Activated CD4-positive, alpha-beta T cell treated with anti-CD3 and anti-CD28 coated beads, Interleukin-2, amount 50 U/mL, for 16 hours (primary cell): ENCODE measurements around the gene CENPO.

ENCODE experiments used
- DNase-seq: peaks from one replicate; pipeline ENCODE4 v3.0.0-alpha.2; 2020

Gene CENPO, protein sequence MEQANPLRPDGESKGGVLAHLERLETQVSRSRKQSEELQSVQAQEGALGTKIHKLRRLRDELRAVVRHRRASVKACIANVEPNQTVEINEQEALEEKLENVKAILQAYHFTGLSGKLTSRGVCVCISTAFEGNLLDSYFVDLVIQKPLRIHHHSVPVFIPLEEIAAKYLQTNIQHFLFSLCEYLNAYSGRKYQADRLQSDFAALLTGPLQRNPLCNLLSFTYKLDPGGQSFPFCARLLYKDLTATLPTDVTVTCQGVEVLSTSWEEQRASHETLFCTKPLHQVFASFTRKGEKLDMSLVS

DNA sequence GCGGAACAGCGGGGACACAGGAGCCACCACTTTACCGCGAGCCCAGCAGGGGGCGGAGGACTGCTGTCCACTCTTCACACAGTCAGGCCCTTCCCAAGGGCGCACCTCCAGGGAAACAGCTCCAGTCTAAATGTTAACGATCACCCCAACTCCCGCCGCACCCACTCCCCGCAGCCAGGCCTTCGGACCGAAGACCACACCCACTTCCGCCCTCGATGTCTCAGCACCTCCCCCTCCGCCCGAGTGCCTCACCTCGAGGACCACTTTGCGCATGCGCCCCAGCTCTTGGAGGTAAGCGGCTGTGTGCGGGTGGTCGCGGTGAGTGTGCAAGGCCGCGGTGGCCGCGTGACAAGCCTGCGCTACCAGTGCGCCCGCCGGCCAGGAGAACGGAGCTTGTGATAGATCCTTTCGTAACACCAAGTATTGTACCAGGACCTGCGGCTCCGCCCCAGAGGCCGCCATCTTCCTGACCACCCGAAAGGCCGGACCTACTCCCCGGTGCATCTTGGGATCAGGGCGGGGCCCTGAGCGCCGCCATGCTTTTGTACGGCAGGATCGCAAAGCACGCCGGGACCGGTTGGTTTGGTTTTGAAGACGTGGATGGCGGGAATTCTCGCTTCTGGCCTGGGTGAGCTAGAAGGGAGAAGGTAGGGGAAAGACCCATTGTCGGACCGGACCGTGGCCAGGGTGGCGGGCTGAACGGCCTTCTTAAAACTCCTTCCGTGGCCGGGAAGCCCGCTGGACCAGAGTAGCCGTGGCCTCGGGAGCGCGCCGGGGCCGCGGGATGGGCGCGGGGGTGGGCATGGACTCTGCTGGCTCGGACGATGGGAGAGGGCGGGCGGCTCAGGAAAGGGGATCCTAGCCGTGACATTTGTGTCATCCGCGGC is at the start of gene CENPO, which contains the start of gene PTRHD1:
TSS of gene CENPO (plus strand) at position 552 of the 887 bp plus-strand sequence. CDS start 495 bp downstream, outside the sequence.
TSS of gene PTRHD1 (minus strand) at position 518 of the 887 bp plus-strand sequence. CDS start at position 504, 14 bp downstream.
- DNase-seq: peak; percentile 96

DNA sequence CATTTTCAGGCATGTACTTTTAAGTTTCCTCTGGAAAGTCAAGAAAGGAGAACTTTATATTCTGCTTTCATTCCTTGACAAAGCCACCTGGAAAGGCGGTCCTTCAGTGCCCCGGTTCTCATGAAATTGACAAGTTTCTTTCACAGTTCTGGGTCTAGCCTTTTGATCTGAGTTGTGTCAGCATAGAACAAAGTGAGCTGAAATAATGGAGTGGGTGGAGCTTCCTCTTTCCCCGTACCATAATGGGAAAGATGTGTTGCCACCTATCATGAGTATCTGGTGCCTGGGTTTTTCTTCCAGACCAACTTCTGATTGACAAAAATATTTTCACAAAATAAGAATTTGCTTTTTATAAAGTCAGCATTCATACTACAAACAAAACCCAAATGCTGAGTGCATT is 49.3 kb upstream of the CENPO start:
- no peak for DNase-seq

DNA sequence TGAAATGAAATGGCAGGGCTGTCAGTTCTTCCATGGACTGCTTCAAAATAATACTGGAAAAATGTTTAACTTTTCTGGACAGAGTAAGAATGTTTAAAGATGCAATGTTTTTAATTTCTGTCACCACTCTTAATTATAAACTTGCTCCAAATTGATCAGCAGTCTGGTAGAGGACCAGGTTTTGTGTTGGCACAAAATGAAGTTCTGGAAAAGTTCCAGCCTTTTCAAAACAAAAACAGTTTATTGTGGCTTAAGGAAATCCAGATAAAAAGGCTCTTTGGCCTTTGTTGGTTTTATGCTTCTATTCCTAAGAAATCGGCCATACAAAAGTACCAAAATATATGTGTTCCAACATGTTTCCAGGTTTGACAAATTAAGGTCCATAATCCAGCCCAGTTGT is 48.9 kb upstream of the CENPO start:
- no peak for DNase-seq

DNA sequence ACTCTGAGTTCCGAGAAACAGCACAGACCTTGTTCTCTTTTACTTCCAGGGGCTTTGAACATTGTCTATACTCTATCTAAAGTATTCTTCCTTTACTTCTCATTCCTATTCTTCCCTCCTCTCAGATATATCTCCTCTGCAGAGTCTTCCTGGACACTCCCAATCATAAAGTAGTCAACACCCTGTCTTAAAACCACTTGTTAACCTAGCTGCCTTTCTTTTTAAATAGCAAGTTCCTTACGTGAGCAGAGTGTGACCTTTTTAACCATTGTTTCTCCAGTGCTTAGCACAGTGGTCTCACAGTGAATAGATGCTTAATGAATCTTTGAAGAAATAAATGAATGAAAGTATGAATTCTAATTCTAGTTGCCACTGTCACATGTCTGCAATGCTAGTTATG is 47.4 kb upstream of the CENPO start:
- no peak for DNase-seq

DNA sequence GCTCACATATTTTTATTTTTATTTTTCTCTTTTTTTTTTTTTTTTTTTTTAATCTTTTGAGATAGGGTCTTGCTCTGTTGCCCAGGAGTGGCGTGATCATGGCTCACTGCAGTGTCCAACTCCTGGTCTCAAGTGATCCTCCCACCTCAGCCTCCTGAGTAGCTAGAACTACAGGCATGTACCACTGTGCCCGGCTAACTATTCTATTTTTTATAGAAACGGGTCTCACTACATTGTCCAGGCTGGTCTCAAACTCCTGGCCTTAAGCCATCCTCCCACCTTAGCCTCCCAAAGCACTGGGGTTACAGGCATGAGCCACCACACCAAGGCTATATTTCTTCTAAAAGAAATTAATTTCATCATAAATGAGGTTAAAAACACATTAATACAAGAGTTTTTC is 45.9 kb upstream of the CENPO start:
- DNase-seq: no peak

DNA sequence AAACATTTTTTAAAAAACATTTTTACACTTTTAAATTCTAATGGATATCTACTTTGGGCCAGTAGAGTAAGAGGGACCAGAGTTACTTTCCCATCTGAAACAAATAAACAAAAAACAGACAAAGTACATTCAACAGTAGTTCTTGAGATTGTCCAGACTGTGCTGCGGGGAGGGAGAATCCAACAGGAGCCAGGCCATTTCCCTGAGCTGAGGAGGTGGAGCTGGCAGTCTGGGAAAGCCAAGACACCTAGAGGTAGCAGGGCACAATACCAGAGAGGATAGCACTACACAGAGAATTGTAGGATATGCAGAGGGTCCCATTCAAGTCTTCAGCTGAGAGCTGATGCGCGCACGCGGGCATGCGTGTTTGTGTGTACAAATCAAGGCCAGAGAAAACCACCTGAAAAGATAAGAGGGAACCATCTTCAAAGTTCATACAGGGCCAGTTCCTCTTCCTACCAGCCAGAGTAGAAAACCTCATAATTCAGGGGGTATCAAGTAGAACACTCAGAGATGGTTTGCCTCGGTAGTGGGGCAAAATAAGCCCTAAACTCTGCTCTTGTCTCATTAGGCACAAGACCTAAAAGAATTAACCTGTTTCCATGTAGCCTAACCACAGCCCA is 44.0 kb upstream of the CENPO start:
- no peak for DNase-seq

DNA sequence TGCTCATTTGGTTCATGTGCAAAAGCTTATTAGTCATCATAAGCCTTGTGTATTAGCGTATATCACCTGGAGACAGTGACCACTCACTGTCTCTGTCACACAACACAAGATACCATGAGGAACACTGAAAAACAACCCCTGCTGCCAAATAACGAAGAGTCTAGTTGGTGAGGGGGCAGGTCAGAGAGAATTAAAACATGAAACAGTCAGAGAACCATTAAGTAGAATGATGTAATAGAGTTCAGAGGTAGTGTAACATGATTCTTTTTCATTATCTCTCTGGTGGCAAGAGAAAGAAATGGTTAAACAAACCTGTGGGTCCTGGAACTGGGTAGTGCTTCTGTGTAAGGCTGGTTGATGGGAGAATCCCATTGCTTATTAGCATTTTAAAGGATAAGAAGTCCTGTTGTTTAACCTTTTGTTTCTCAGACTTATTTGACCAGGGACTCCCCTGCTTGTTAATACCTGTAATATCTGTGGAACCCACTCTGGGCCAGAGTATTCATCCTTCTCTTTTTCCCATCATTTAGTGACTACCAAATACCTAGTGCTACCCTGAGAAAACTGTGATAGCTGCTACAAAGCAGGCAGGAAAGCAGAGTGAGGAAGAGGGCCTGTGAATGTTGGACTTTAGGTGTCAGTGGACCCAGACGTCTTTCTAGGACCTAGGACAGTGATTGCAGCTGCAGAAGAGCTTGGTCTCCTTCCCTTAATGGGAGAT is 38.1 kb upstream of the CENPO start:
- peak; percentile 3 for DNase-seq

DNA sequence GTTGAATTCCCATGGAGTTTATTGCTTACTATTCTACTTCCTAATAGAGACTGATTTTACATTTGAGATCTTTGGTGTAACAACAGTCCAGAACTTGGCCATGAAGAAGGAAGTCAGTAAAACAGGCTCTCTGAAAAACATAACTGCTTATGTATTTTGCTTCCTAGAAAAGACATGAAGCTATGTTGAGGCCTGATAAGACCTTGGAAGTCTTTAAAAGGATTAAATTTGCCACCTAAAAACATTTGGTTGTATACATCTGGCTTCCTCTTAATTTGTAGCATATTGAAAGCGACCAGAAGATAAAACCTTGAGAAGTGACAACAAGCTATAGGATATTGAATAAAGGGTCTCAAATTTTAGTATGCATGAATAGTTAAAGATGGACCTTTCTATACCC is 36.4 kb upstream of the CENPO start:
- no peak for DNase-seq

DNA sequence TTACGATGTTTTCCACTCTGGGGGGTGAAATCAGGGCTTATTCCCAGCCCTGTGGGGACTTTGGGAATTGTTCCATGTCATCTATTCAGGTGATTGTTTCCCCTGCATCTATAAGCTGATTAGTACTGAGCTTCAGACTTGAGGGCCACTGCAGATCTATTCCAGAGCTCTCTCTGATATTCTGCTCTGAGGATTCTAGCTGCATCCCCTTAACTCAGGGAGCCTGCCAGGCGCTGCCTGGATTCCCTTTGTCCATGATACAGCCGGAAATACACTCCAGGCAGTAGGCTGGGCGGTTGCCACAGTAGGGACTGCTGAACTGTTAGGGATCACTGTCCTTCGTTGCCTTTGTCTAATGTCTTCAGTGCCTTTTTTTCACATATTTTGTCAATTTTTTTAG is 31.4 kb upstream of the CENPO start:
- DNase-seq: no peak

DNA sequence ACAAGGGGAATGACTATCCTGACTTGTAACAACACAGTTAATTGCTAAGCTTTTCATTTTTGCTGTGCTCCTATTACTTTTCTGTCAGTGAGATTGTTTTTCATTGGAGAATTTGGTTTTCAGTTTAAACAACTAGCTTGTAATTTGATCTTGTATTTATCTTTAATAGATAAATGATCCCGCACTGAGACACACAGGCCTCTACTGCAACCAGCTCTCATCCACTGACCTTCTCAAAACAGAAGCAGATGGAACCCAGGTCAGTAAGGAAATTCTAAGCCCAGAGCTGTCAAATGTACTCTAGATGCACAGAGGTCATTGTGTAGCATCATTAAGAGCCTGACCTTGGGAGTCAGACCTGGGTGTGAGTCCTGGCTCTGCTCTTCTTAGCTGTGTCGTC is 30.7 kb upstream of the CENPO start:
- DNase-seq: no peak

DNA sequence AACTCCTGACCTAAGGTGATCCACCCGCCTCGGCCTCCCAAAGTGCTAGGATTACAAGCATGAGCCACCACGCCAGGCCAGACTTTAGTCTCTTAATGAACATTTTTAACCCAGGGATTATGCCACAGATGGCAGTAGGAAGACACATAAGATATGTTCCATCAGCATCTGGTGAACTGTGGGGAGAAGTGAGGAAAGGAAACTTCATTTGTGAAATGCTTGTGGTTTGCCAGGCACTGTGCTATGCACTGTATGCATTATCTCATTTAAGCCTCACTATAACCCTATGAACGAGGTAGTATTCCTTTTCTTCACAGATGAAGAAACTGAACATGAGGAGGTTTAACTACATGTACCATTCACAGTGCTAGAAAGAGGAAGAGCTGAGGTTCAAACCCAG is 29.4 kb upstream of the CENPO start:
- no peak for DNase-seq

DNA sequence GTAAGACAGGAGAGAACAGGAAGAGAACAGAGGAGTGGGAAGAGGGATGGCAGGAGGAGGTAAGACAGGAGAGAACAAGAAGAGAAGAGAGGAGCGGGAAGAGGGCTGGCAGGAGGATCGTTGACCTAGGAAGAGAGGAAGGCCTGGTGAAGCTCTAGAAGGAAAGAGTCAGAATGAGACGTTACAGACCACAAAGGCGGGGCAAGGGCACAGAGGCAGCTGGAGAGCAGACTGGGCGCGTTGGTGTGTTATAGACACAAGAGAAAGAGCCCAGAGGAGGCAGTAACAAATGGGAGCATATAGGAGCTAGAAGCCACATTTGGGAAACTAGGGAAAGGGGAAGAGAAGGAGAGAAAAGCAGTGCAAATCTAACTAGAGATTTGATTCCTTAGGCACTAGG is 26.6 kb upstream of the CENPO start:
- DNase-seq: peak; percentile 32

DNA sequence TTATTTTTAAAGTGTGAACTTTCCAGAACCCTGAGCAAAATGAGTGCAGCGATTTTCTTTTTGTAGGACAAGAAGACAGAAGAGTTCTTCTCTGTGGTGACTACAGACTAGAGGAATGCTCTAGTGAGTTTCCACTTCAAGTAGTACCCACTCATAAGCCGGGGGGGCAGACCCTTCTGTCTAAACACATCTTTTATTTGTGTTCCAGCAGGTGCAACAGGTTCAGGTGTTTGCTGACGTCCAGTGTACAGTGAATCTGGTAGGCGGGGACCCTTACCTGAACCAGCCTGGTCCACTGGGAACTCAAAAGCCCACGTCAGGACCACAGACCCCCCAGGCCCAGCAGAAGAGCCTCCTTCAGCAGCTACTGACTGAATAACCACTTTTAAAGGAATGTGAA is 25.2 kb upstream of the CENPO start:
- DNase-seq: no peak

DNA sequence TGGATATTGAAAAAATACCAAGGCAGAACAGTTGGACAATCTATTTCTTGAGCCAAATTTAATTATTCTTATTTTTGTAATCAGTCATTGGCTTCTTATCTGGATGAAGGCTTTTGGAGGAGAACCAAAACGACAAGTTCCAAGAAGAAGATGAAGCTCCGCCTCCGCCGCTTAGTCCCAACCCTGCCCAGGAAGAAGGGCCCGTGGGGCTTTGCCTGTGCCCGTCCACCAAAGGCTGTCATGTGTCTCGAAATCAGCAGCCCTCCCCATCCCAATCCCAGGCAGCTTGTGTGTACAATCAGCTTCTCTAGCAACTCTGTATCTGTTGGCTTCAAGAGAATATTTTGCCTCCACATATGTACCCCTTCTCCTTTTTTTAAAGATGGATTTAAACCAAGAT is 24.6 kb upstream of the CENPO start:
- DNase-seq: no peak

DNA sequence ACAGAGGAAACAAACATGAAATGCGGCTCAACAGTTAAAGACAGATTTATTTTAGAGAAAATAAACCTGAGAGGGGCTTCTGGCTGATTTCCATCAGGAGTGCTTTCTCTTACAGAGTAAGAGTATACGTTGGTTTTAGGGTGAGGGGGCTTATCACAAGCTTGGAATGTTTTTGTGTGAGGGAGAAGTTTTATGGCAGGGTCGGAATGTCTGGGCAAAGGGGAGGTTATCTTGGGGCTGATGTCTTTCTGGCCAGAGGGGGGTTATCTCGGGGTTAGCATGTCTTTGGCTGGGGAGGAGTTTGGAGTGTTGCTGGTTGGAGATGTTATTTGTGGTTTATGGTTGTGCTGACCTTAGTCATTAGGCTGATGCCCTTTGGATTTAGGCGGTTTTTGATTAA is 22.2 kb upstream of the CENPO start:
- no peak for DNase-seq

DNA sequence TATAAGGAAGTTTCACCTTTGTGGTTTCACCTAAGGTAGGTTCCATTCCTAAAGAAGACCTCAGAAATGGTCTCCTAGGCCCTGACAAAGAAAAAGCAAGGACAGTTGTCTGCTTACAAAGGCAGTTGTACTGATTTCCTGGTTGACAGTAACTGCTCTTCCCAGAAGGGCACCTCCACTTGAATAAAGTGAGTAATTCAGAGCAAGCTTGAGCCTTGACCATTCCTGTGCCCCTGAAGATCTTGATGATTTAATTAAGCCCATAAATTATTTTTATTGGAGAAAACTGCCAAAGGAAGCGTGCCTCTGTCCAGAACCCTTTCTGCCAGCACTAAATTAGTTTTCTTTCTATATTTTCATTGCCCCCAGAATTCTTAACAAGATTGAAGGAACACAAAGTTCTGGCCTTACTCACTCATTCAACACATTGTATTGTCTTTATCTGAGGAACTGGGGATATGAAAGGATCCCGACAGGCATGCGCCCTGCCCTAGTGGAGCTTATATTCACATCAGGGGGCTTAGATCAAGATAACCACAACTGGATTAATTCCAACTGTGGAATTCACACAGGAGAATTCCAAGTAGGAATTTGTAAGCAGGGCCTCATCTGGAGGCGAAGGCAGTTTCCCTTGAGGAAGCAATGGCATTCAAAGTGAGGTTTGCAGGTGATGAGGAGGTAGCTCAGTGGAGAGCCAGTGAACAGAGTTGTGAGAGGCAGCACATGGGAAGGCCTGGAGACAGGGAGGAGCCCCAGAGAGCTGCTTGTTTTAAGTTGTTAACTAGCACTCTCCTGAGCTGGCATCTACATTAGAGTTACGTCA is 21.2 kb upstream of the CENPO start:
- DNase-seq: no peak

DNA sequence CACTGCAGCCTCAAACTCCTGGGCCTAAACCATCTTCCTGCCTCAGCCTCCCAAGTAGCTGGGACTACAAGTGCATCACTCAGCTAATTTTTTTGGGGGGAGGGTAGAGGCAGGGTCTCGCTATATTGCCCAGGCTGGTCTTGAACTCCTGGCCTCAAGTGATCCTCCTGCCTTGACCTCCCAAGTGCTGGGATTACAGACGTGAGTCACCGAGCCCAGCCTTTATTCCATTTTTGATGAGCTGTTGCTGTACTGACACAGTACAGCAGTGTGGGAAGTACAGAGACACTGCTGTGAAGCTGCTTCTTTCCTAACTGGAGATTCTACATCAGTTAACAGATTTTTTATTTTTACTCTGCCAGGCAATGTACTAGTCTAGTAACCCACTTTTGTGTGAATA is 18.9 kb upstream of the CENPO start:
- no peak for DNase-seq

DNA sequence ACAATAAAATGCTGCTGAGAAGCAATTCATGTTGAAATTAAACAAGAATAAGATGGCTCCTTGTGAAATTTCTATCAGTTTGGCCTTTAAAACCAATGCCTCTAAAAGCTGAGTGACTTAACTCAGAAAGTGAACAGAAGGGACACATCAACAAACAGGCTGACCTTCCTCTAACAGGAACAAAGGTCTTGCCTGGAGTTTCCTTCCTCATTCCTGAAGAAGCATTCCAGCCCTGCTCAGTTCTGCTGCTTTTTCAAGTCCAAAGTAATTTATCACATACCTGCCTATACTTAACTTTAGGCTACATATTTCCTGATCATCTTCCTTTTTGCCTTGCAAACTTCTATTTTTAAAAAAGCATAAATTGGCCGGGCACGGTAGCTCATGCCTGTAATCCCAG is 14.1 kb upstream of the CENPO start:
- no peak for DNase-seq

DNA sequence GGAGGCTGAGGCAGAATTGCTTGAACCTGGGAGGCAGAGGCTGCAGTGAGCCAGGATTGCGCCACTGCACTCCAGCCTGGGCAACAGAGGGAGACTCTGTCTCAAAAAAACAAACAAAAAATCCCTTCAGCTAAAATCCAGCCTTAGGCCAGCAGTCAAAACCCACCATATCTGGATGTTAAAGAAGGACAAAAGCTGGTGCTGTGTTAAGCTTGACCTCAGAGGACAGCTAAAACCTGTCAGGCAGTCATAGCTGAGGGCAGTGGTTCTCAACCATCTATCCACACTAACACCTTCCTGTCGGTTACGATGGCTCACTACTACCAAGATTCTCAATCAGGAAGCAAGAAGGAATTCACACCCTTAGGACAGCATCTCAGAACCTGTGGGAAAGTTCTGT is 9.6 kb upstream of the CENPO start:
- DNase-seq: no peak

DNA sequence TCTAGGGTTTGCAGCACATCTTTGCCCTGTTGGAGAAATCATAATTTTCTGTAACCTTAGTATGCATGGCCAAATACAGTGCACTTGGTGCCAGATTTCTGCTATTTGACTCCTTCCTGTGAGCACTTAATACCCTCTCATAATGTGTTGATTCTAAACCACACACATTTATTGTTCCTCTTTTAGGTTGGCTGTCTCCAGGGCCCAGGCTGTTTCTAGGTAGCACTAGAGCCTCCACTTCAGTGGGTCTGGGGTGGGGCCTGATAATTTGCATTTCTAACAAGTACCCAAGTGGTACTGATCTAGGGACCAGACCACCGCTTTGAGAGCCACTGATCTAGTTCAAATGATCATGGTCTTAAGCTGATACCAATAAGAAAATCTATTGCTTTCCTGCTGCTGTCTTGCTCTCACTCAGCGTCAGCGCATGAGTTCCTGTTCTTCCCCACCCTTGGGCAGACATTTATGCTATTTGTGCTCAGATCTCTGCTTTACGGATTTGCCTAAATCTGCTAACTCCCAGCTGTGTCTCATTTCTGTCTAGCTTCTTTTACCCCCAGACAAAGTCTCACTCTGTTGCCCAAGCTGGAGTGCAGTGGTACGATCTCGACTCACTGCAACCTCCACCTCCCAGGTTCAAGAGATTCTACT is 7.4 kb upstream of the CENPO start:
- DNase-seq: no peak

DNA sequence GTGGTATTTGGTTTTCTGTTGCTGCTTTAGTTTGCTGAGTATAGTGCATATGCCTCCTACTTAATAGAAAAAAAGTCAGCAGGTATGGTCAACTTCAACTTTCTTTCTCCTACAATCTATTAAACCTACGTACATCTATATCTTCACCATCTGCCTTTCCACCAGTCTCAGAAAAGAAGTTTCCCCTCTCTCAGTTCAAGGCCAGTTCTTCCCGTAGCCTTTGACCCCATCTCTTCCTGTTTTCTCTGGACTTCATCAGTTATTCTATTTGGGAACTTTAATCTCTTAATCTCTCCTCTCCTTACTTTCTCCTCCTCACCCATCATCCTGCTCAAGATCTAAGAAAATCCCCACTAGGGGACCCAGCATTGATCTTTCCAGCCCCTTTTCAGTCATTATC is 5.7 kb upstream of the CENPO start:
- DNase-seq: no peak

DNA sequence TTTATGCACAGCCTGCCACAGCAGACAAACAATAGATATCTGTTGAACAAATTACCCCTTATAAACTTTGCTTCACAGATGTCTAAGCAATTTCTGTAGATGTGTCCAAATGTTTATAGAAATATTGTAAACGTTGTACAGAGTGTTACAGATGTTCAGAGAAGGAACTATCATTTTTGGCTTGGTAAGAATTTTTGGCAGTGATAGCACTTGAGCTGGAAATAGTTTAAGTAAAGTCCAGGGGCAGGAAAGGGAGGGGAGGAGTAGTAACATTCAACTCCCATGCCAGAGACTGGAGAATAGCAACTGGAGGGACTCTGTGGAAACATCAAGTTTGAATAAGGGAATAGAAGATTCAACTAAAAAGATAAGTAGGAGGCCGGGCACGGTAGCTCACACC is 4.4 kb upstream of the CENPO start:
- DNase-seq: no peak
